Mammary microvascular endothelial cell (primary cell): Measurements from ENCODE around the gene TMEM219. TPM values are rescaled to one million over a fixed set of nuclear protein-coding genes. Genes with fewer than 3 reads are reported as not detected.

Experiments used
- total RNA-seq: library from RNA; depleted of rRNA; stranded (reverse); fragments of >200 nt; gene quantifications from 2 replicates; pipeline ENCODE4 v1.2.3, GENCODE V29; 2015

TMEM219 gene
- 145 and 159 TPM in 2 replicates for total RNA-seq

GRCh38 chr16:29961479-29962343, at the start of gene TMEM219:
TMEM219 (plus strand) TSS chr16:29962079; CDS start chr16:29963144, 1,065 bp downstream.

GRCh38 chr16:29925781-29926710, 35.8 kb upstream of the TMEM219 start, which contains the start of gene KCTD13:
KCTD13 (minus strand) TSS chr16:29926226; CDS start chr16:29926033, 193 bp downstream.

GRCh38 chr16:29973384-29974246, 11.7 kb downstream of the TMEM219 start, which contains the start of gene TAOK2:
TAOK2 (plus strand) TSS chr16:29973868; CDS start chr16:29977773, 3,905 bp downstream.

GRCh38 chr16:29995324-29995910, 33.5 kb downstream of the TMEM219 start, which contains the start of gene HIRIP3:
HIRIP3 (minus strand) TSS chr16:29995617; CDS start chr16:29995605, 12 bp downstream.

GRCh38 chr16:29995911-29996765, 34.3 kb downstream of the TMEM219 start, which contains the start of gene INO80E:
INO80E (plus strand) TSS chr16:29996241; CDS start chr16:29996311, 70 bp downstream.

GRCh38 chr16:30010844-30011713, 49.2 kb downstream of the TMEM219 start, which contains the start of gene DOC2A:
DOC2A (minus strand) TSS chr16:30011027; CDS start chr16:30010222, 805 bp downstream.

Other genes with a start within 250 kb of the TMEM219 start
- not detected in 2 replicates for gene C16orf54, start 216.1 kb upstream of the TMEM219 start, total RNA-seq
- gene ZG16, start 183.8 kb upstream of the TMEM219 start, total RNA-seq: not detected in 2 replicates
- 67.1 and 77.1 TPM in 2 replicates for gene KIF22, start 171.3 kb upstream of the TMEM219 start, total RNA-seq
- 138 and 171 TPM in 2 replicates for gene MAZ, start 155.6 kb upstream of the TMEM219 start, total RNA-seq
- not detected in 2 replicates for gene PRRT2, start 149.9 kb upstream of the TMEM219 start, total RNA-seq
- gene PAGR1, start 145.9 kb upstream of the TMEM219 start, total RNA-seq: 34.6 and 37.6 TPM in 2 replicates
- 320 and 330 TPM in 2 replicates for gene MVP, start 141.6 kb upstream of the TMEM219 start, total RNA-seq
- 78.5 and 87.1 TPM in 2 replicates for gene CDIPT, start 98.9 kb upstream of the TMEM219 start, total RNA-seq
- 0.27 and 0.74 TPM in 2 replicates for gene SEZ6L2, start 62.5 kb upstream of the TMEM219 start, total RNA-seq
- 0.07 and 0.34 TPM in 2 replicates for gene ASPHD1, start 61.6 kb upstream of the TMEM219 start, total RNA-seq
- 6.9 and 10.1 TPM in 2 replicates for gene KCTD13, start 35.9 kb upstream of the TMEM219 start, total RNA-seq
- gene TAOK2, start 11.8 kb downstream of the TMEM219 start, total RNA-seq: 72.7 and 73.7 TPM in 2 replicates
- gene HIRIP3, start 33.5 kb downstream of the TMEM219 start, total RNA-seq: 12.1 and 19.0 TPM in 2 replicates
- 86.9 and 128 TPM in 2 replicates for gene INO80E, start 34.2 kb downstream of the TMEM219 start, total RNA-seq
- gene DOC2A, start 48.9 kb downstream of the TMEM219 start, total RNA-seq: 0.39 TPM in 1 of 2 replicates, not detected in the other
- gene C16orf92, start 61.1 kb downstream of the TMEM219 start, total RNA-seq: not detected in 2 replicates
- 0.34 TPM in 1 of 2 replicates, not detected in the other for gene TLCD3B, start 69.2 kb downstream of the TMEM219 start, total RNA-seq
- 1,206 and 1,287 TPM in 2 replicates for gene ALDOA, start 103.7 kb downstream of the TMEM219 start, total RNA-seq
- gene PPP4C, start 113.9 kb downstream of the TMEM219 start, total RNA-seq: 120 and 147 TPM in 2 replicates
- 0.10 TPM in 1 of 2 replicates, not detected in the other for gene TBX6, start 129.8 kb downstream of the TMEM219 start, total RNA-seq
- gene YPEL3, start 134.1 kb downstream of the TMEM219 start, total RNA-seq: 17.7 and 21.3 TPM in 2 replicates
- gene GDPD3, start 151.5 kb downstream of the TMEM219 start, total RNA-seq: 0.49 and 0.80 TPM in 2 replicates
- gene MAPK3, start 161.1 kb downstream of the TMEM219 start, total RNA-seq: 127 and 147 TPM in 2 replicates
- gene CORO1A, start 221.5 kb downstream of the TMEM219 start, total RNA-seq: 4.5 and 7.1 TPM in 2 replicates
- gene BOLA2B, start 231.6 kb downstream of the TMEM219 start, total RNA-seq: 512 and 763 TPM in 2 replicates
- gene SLX1A, start 231.8 kb downstream of the TMEM219 start, total RNA-seq: 31.9 and 47.6 TPM in 2 replicates
- 9.0 and 26.8 TPM in 2 replicates for gene SULT1A3, start 237.2 kb downstream of the TMEM219 start, total RNA-seq